Common myeloid progenitor, CD34-positive (primary cell): ENCODE results near the gene SLC16A9.

Experiments used
- CTCF ChIA-PET: fragments of 350-600 bp; sonication (Branson Sonifier 250); formaldehyde crosslinking; loops from one replicate; lab custom pipeline; 2021; ENCODE audit warnings: antibody characterized with exemption; lab: Charles Lee
- POLR2A ChIA-PET: fragments of 350-600 bp; sonication (Branson Sonifier 250); formaldehyde crosslinking; loops from one replicate; lab custom pipeline; 2021; ENCODE audit warnings: antibody characterized with exemption; lab: Charles Lee
- DNase-seq, 3 donors: peaks; one replicate each; pipeline versions ENCODE4 v3.0.0 to v3.0.0-alpha.2; 2013
- H3K27ac ChIP-seq, 2 experiments: 1 replicate in 1 of 2; 2 replicates in 1 of 2; pipeline ENCODE4 v1.7.0; 2013; ENCODE audit warnings: inconsistent platforms in 2 of 2, low read length in 2 of 2, mild to moderate bottlenecking in 2 of 2, low read depth in 1 of 2, moderate library complexity in 1 of 2; ENCODE audit not compliant: severe bottlenecking in 2 of 2, insufficient read depth in 1 of 2, poor library complexity in 1 of 2
- H3K27me3 ChIP-seq, 5 experiments: replicated peaks in 2 of 5; 1 replicate in 3 of 5; 2 replicates in 2 of 5; pipeline versions ENCODE4 v1.6.1 to v1.7.0; 2013; ENCODE audit warnings: low read length in 4 of 5, mild to moderate bottlenecking in 2 of 5, moderate library complexity in 2 of 5, inconsistent platforms in 1 of 5; ENCODE audit not compliant: insufficient read depth in 5 of 5, control insufficient read depth in 4 of 5
- H3K36me3 ChIP-seq, 4 experiments: 1 replicate in 2 of 4; 2 replicates in 2 of 4; pipeline versions ENCODE4 v1.6.1 to v1.7.0; 2013; ENCODE audit warnings: low read length in 3 of 4, control low read depth in 1 of 4, mild to moderate bottlenecking in 1 of 4; ENCODE audit not compliant: control insufficient read depth in 4 of 4, insufficient read depth in 4 of 4
- H3K4me1 ChIP-seq, 4 experiments: 1 replicate in 3 of 4; 2 replicates in 1 of 4; pipeline versions ENCODE4 v1.6.1 to v1.7.1; 2013; ENCODE audit warnings: low read length in 3 of 4, mild to moderate bottlenecking in 3 of 4, control low read depth in 1 of 4, inconsistent platforms in 1 of 4, moderate library complexity in 1 of 4; ENCODE audit not compliant: control insufficient read depth in 4 of 4, insufficient read depth in 4 of 4; ENCODE audit errors: control extremely low read depth in 1 of 4
- H3K4me3 ChIP-seq, 7 experiments: 1 replicate in 4 of 7; 2 replicates in 3 of 7; pipeline versions ENCODE4 v1.5.1 to v1.7.0; 2013; ENCODE audit warnings: mild to moderate bottlenecking in 7 of 7, low read length in 6 of 7, moderate library complexity in 6 of 7, inconsistent platforms in 2 of 7, low read depth in 2 of 7, control low read depth in 1 of 7; ENCODE audit not compliant: insufficient read depth in 4 of 7, control insufficient read depth in 1 of 7; ENCODE audit errors: extremely low read depth in 1 of 7
- H3K9me3 ChIP-seq, 5 experiments: 1 replicate in 4 of 5; 2 replicates in 1 of 5; pipeline versions ENCODE4 v1.6.1 to v1.7.1; 2013; ENCODE audit warnings: low read length in 4 of 5, mild to moderate bottlenecking in 2 of 5, inconsistent platforms in 1 of 5, low read depth in 1 of 5, moderate library complexity in 1 of 5; ENCODE audit not compliant: control insufficient read depth in 4 of 5, insufficient read depth in 2 of 5; ENCODE audit errors: control extremely low read depth in 1 of 5
- WGBS: methylation state at CpG from one replicate; pipeline ENCODE4 v1.1.5; 2013; ENCODE audit not compliant: insufficient coverage; 5-methylcytosine and 5-hydroxymethylcytosine counted together

The SLC16A9 gene

DNA sequence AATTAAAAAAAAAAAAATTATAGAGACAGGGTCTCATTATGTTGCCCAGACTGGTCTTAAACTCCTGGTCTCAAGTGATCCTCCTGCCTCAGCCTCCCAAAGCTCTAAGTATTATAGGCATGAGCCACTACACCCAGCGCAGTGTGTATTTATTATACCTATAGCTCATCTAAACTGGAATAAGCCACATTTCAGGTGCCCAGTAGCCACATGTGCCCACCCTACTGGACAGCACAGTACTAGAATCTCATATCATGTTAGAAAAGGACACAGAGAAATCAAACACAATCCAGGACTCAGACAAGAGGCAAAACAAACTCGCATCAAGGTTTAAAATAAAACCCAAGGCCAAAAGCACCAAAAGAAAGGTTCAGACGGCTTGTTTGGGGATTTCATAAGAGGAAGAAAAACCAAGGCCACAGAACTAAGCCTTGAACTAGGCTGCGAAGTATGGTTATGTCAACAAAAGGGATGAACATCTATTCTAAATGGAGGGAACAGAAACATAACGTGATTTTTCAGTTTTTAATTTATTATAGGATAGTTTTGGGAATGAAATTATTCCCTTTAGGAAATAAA lies 32.3 kb downstream of the SLC16A9 start:
- CTCF ChIA-PET = interaction anchor here (1.7 kb wide), 1 partner anchor 154 kb away, joined by 3 read pairs; no protein-coding TSS in a partner anchor
- H3K27me3 ChIP-seq = no peaks in the 10 kb centered on the region
- WGBS = 100% methylated on average over 4 of the region's 5 CpGs
- H3K27ac ChIP-seq = no peak overlapping the region
- H3K4me3 ChIP-seq = no peak overlapping the region
- peaks cover 0 to 5% (median under 1%) of the 10 kb centered on the region in 4 experiments for H3K4me1 ChIP-seq
- peaks cover 0 to 2% (median 0%) of the 10 kb centered on the region in 5 experiments for H3K9me3 ChIP-seq
- H3K36me3 ChIP-seq = peaks cover 0 to 3% (median under 1%) of the 10 kb centered on the region in 4 experiments
- DNase-seq = no peak
- POLR2A ChIA-PET = no interaction called here

- WGBS = no CpG with 5 or more reads among the region's 2 CpGs
- Histone ChIP-seq H3K4me3 (no peak overlapping the region), H3K36me3 (peaks cover 0 to 2% (median 0%) of the 10 kb centered on the region in 4 experiments), H3K9me3 (peaks cover 0 to 2% (median 0%) of the 10 kb centered on the region in 5 experiments), H3K27me3 (no peaks in the 10 kb centered on the region), H3K4me1 (peaks cover 0 to 5% (median under 1%) of the 10 kb centered on the region in 4 experiments), H3K27ac (no peak overlapping the region)
- no peak for DNase-seq
- ChIA-PET CTCF (no interaction called here), POLR2A (no interaction called here)
These were observed 33.8 kb downstream of the SLC16A9 start for GRCh38 chr10:59675812-59676211.

GRCh38 chr10:59674215-59674836 lies 35.3 kb downstream of the SLC16A9 start:
- H3K36me3 ChIP-seq = peaks cover 0 to 2% (median 0%) of the 10 kb centered on the region in 4 experiments
- CTCF ChIA-PET = no interaction called here
- H3K4me3 ChIP-seq = no peak overlapping the region
- no peaks in the 10 kb centered on the region for H3K27me3 ChIP-seq
- H3K27ac ChIP-seq = no peak overlapping the region
- H3K9me3 ChIP-seq = peaks cover 0 to 2% (median 0%) of the 10 kb centered on the region in 5 experiments
- no peak for DNase-seq
- H3K4me1 ChIP-seq = peaks cover 0 to 4% (median under 1%) of the 10 kb centered on the region in 4 experiments
- POLR2A ChIA-PET = no interaction called here
- whole genome bisulfite sequencing = no CpG with 5 or more reads among the region's 1 CpG

GRCh38 chr10:59672150-59672875 lies 37.3 kb downstream of the SLC16A9 start:
- CTCF ChIA-PET = no interaction called here
- WGBS = 83% methylated on average over 1 of the region's 2 CpGs

DNA sequence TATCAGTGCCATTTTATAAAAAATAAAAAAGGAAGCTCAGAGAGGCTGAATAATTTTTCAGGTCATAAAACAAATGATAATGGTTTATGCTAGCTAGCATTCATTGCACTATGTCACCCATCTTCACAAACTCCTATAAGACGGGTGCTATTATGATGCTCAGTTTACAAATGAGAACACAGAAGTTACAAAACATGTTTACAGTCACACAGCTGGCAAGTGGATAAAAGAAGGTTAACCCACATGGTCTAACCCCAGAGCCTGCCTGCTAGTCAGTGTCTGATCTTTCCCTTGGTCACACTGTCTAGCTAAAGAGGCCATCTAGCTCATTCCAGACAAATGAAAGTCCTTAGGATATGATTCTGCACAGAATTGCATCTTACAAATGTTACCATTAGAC lies 39.4 kb downstream of the SLC16A9 start:
- Histone ChIP-seq H3K27ac (no peak overlapping the region), H3K4me1 (no peaks in the 10 kb centered on the region), H3K36me3 (peaks cover 0 to 2% (median 0%) of the 10 kb centered on the region in 4 experiments), H3K9me3 (peaks cover 0 to 4% (median 0%) of the 10 kb centered on the region in 5 experiments), H3K27me3 (no peaks in the 10 kb centered on the region), H3K4me3 (no peak overlapping the region)
- WGBS = no CpG with 5 or more reads among the region's 1 CpG
- CTCF ChIA-PET = interaction anchor here (1.2 kb wide), 1 partner anchor 36 kb away, joined by 4 read pairs; no protein-coding TSS in a partner anchor
- DNase-seq = no peak
- POLR2A ChIA-PET = no interaction called here

More at GRCh38 chr10:59672150-59672875, 37.3 kb downstream of the SLC16A9 start:
- peaks cover 0 to 2% (median 0%) of the 10 kb centered on the region in 5 experiments for H3K9me3 ChIP-seq
- no peaks in the 10 kb centered on the region for H3K27me3 ChIP-seq
- H3K27ac ChIP-seq = no peak overlapping the region
- H3K4me1 ChIP-seq = no peaks in the 10 kb centered on the region
- POLR2A ChIA-PET = no interaction called here
- H3K4me3 ChIP-seq = no peak overlapping the region
- H3K36me3 ChIP-seq = peaks cover 0 to 2% (median 0%) of the 10 kb centered on the region in 4 experiments
- DNase-seq = no peak

DNA sequence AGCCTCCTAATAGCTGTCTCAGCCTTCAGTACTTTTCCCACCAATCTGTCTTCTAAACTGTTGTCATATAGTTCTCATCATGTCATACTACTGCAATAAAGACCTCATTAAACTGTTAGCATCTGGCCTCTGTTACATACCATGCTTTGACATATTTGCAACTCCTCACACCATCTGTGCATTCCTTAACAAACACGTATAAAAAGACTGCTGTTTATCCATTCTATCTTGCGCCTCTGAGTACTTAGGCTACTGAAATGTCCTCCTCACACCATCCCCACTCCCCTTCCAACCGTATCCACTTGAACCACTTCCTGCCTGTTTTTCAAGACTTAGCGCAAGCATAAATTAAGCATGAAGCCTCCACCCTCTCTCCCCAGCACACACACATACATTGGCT lies 41.6 kb downstream of the SLC16A9 start:
- 79% methylated on average over 4 of the region's 4 CpGs for whole genome bisulfite sequencing
- Histone ChIP-seq H3K27ac (no peak overlapping the region), H3K4me1 (no peaks in the 10 kb centered on the region), H3K27me3 (no peaks in the 10 kb centered on the region), H3K4me3 (no peak overlapping the region), H3K36me3 (peaks cover 0 to 2% (median 0%) of the 10 kb centered on the region in 4 experiments), H3K9me3 (peaks cover 0 to 4% (median 0%) of the 10 kb centered on the region in 5 experiments)
- ChIA-PET POLR2A (no interaction called here), CTCF (no interaction called here)
- DNase-seq = peak in 1 of 3 donors; percentile 30

GRCh38 chr10:59666310-59666709 lies 43.3 kb downstream of the SLC16A9 start:
- Histone ChIP-seq H3K9me3 (peaks cover 0 to 4% (median 0%) of the 10 kb centered on the region in 5 experiments), H3K27ac (no peak overlapping the region), H3K27me3 (no peaks in the 10 kb centered on the region), H3K4me1 (no peaks in the 10 kb centered on the region), H3K4me3 (no peak overlapping the region), H3K36me3 (no peaks in the 10 kb centered on the region)
- ChIA-PET CTCF (no interaction called here), POLR2A (no interaction called here)
- no peak for DNase-seq
